ENCODE results near the gene DENND2D. TPM values are rescaled to one million over a fixed set of nuclear protein-coding genes. Genes with fewer than 3 reads are reported as not detected.
A peak's percentile ranks its signal among the peaks of the same experiment; 100 is the strongest.

The DENND2D gene, protein sequence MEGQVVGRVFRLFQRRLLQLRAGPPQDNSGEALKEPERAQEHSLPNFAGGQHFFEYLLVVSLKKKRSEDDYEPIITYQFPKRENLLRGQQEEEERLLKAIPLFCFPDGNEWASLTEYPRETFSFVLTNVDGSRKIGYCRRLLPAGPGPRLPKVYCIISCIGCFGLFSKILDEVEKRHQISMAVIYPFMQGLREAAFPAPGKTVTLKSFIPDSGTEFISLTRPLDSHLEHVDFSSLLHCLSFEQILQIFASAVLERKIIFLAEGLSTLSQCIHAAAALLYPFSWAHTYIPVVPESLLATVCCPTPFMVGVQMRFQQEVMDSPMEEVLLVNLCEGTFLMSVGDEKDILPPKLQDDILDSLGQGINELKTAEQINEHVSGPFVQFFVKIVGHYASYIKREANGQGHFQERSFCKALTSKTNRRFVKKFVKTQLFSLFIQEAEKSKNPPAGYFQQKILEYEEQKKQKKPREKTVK
- not detected in 2 replicates for total RNA-seq (2011; cell fraction: chromatin; rRNA removed; ENCODE audit: low replicate concordance)
- not detected in 2 replicates for total RNA-seq (2011; cell fraction: nucleolus; rRNA removed)
- not detected in 2 replicates for total RNA-seq (2011; cell fraction: nucleoplasm; rRNA removed)
- total RNA-seq (2014; rRNA removed) (not detected in 2 replicates), total RNA-seq (2014; rRNA removed; fragmentation: Illumina TruSeq; extraction: Trizol) (not detected in 2 replicates), total RNA-seq (2015; rRNA removed; fragmentation: Illumina TruSeq; extraction: Trizol) (0.15 TPM in 1 of 2 replicates, not detected in the other), total RNA-seq (2021) (0.36 and 0.44 TPM in 2 replicates), polyA plus RNA-seq (2011; rRNA removed) (not detected in 2 replicates), polyA plus RNA-seq (2014; fragmentation: Illumina TruSeq; extraction: Trizol) (0.13 TPM in 1 of 2 replicates, not detected in the other), polyA plus RNA-seq (2014; fragmentation: Nextera tagmentation; extraction: Ambion mirVana) (under 1 TPM in 1 of 2 experiments, not detected in 1; 0.08 TPM), polyA plus RNA-seq (2014; rRNA removed) (not detected in 2 replicates), polyA minus RNA-seq (2011; rRNA and poly(A)+ RNA removed) (0.11 TPM in 1 of 2 replicates, not detected in the other), Bru-seq, nascent RNA (percentile 11 among the genes with signal in this experiment), BruChase-seq, experiment 1, labeled RNA remaining after a 2-hour chase (percentile 6 among the genes with signal in this experiment), BruChase-seq, experiment 2, labeled RNA remaining after a 6-hour chase (percentile 16 among the genes with signal in this experiment)
- polyA plus RNA-seq (2011; cell fraction: cytosol; rRNA removed): 0.10 TPM in 1 of 2 replicates, not detected in the other
- not detected in 2 replicates for polyA plus RNA-seq (2011; cell fraction: nucleus; rRNA removed)
- 0.17 and 0.33 TPM in 2 replicates for polyA plus RNA-seq (2012)
- not detected in 2 replicates for polyA minus RNA-seq (2011; cell fraction: cytosol; rRNA and poly(A)+ RNA removed)
- 0.13 TPM in 1 of 2 replicates, not detected in the other for polyA minus RNA-seq (2011; cell fraction: nucleus; rRNA and poly(A)+ RNA removed)
- long read RNA-seq, experiment 1: 0 reads
- long read RNA-seq, experiment 2: 0 reads
- long read RNA-seq, experiment 3: 0 reads

DNA sequence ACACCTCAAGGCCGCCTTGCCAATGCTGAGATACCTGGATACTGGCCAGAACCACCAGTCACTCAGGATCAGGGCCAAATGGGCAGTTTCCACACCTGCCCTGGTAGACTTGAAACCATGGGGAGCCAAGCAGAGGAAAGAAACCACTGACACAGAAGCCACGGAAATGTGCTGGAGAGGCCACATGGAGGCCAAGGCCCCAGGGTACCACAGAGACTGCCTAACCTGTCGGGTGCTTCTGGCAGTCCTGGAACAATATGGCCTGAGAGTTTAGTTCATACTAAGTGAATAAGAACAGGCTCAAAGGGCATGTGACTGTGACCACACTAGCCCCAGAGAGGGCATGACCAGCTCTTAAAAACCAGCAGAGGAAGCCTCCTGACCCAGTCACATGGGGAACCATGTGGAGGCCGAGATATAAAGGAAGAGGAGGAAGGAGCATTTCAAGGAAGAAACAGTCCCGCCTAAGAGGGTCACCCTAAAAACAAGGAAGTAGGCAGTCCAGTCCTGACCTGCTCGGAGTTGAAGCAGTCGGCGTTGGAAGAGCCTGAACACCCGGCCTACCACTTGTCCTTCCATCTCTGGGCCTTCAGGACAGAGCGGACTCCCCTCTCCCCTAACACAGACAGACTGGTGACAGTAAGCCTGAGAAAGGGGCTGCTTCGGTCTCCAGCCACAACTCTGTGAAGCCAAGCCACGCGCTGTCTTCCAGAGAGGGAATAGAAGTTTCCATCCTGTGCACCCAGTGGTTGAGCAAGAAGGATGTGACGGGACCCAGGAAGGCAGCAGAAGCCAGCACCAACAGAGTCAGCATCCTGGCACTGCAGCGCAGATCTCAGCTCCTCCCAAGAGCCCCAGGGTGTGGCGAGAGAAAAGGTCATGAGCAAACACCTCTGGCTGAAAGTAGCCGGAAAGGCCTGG is at the start of gene DENND2D:
Gene DENND2D, minus strand, starts transcription at position 766 of the 921 bp plus-strand sequence. Its CDS starts 187 bp downstream, at position 579.
- Histone ChIP-seq H3K4me3 (no peak within 1 kb of the TSS), H3K79me2 (ENCODE audit: control insufficient read depth, insufficient read depth, low read length) (no peaks in the 10 kb centered on the region), H3K36me3 (ENCODE audit: control insufficient read depth, insufficient read depth, low read length) (no peaks in the 10 kb centered on the region), H3K27me3 (ENCODE audit: control insufficient read depth in 2 of 2, insufficient read depth in 2 of 2, low read length in 2 of 2) (peaks cover 0 to 2% of the 10 kb centered on the region in 2 experiments; a peak in 3 of 5 replicates), H2AFZ (ENCODE audit: low read depth, low read length) (peak within 1 kb of the TSS; percentile 78), H3K9ac (ENCODE audit: insufficient read depth in 1 of 2, low read depth in 2 of 2, low read length in 2 of 2) (peak within 1 kb of the TSS in 1 of 2 experiments; percentile 66; a peak in 1 of 4 replicates), H3K9me3 (replicated peaks; ENCODE audit: control insufficient read depth, insufficient read depth, low read depth, low read length) (no peaks in the 10 kb centered on the region), H3K4me2 (ENCODE audit: insufficient read depth, low read length) (no peak within 1 kb of the TSS), H3K9me1 (ENCODE audit: control insufficient read depth, insufficient read depth, low read length) (no peaks in the 10 kb centered on the region), H4K20me1 (replicated peaks; ENCODE audit: control insufficient read depth, insufficient read depth, low read length) (no peaks in the 10 kb centered on the region), H3K27ac (ENCODE audit: extremely low read depth, low read depth, low read length) (no peak within 1 kb of the TSS), H3K4me1 (replicated peaks in 1 of 2; ENCODE audit: control insufficient read depth in 2 of 2, insufficient read depth in 2 of 2, low read length in 2 of 2) (peaks cover 27% of the 10 kb centered on the region in 2 experiments)
- POLR2A ChIA-PET: interaction anchor here (0.6 kb wide), 2 partner anchors 30 to 555 kb away, joined by 3 to 4 read pairs; no protein-coding TSS in a partner anchor
- intact Hi-C loops (cut with micrococcal nuclease) (no loop called here), in situ Hi-C loops (cut with MboI) (no loop called here)
- DNase-seq (ENCODE audit: extremely low read depth in 1 of 4, low spot score in 3 of 4) (no peak), FAIRE-seq (no peak), ATAC-seq (no peak)
- CTCF ChIA-PET (ENCODE audit: low intra/inter-chr PET ratio): no interaction called here
- BruUV-seq (replicated peaks): no TSS peak
- 63% methylated on average over 17 of the region's 17 CpGs for WGBS (ENCODE audit: insufficient coverage, low coverage, missing lambda C conversion rate)
- TF ChIP-seq TEAD2 (tag; IDR thresholded peaks at IDR 0.05) (no peak), EP400 (IDR thresholded peaks at IDR 0.05) (no peak), ZNF324 (CRISPR knock-in tag; IDR thresholded peaks at IDR 0.05) (no peak), MYBL2 (IDR thresholded peaks at IDR 0.05; ENCODE audit: low read depth) (no peak), MYBL2 (CRISPR knock-in tag; IDR thresholded peaks at IDR 0.05; ENCODE audit: borderline replicate concordance) (no peak), ZNF239 (CRISPR knock-in tag; IDR thresholded peaks at IDR 0.05) (no peak)
- TF ChIP-seq, protein P1, sequence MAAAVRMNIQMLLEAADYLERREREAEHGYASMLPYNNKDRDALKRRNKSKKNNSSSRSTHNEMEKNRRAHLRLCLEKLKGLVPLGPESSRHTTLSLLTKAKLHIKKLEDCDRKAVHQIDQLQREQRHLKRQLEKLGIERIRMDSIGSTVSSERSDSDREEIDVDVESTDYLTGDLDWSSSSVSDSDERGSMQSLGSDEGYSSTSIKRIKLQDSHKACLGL (CRISPR knock-in tag; IDR thresholded peaks at IDR 0.05; ENCODE audit: borderline replicate concordance, poor library complexity, severe bottlenecking): no peak
- TF ChIP-seq, protein P2, sequence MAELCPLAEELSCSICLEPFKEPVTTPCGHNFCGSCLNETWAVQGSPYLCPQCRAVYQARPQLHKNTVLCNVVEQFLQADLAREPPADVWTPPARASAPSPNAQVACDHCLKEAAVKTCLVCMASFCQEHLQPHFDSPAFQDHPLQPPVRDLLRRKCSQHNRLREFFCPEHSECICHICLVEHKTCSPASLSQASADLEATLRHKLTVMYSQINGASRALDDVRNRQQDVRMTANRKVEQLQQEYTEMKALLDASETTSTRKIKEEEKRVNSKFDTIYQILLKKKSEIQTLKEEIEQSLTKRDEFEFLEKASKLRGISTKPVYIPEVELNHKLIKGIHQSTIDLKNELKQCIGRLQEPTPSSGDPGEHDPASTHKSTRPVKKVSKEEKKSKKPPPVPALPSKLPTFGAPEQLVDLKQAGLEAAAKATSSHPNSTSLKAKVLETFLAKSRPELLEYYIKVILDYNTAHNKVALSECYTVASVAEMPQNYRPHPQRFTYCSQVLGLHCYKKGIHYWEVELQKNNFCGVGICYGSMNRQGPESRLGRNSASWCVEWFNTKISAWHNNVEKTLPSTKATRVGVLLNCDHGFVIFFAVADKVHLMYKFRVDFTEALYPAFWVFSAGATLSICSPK (IDR thresholded peaks at IDR 0.05; ENCODE audit: borderline replicate concordance): no peak
- TF ChIP-seq, protein P3, sequence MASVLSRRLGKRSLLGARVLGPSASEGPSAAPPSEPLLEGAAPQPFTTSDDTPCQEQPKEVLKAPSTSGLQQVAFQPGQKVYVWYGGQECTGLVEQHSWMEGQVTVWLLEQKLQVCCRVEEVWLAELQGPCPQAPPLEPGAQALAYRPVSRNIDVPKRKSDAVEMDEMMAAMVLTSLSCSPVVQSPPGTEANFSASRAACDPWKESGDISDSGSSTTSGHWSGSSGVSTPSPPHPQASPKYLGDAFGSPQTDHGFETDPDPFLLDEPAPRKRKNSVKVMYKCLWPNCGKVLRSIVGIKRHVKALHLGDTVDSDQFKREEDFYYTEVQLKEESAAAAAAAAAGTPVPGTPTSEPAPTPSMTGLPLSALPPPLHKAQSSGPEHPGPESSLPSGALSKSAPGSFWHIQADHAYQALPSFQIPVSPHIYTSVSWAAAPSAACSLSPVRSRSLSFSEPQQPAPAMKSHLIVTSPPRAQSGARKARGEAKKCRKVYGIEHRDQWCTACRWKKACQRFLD (CRISPR knock-in tag; IDR thresholded peaks at IDR 0.05): peak; percentile 72

All from K562 (cell line).